ENCODE results near the gene PRMT3. TPM values are rescaled to one million over a fixed set of nuclear protein-coding genes. Genes with fewer than 3 reads are reported as not detected.
"Not testable (repeated sequence)": the region's sequence is repeated elsewhere in the genome, so short reads cannot be mapped to it uniquely, and the experiment has no call there.

The PRMT3 gene
- total and polyA plus RNA-seq, 4 donors = 5.3 to 14.2 (median 7.6) TPM

- 86 to 93% methylated on average over 3 of the region's 3 CpGs for whole genome bisulfite sequencing, 2 donors
Observed at GRCh38 chr11:20457934-20458680, 70.6 kb downstream of the PRMT3 start.

GRCh38 chr11:20458905-20459632 is 71.6 kb downstream of the PRMT3 start:
- no peaks in the 10 kb centered on the region for H3K9me3 ChIP-seq (ENCODE audit: control insufficient read depth, low read length)
- H3K27ac ChIP-seq (ENCODE audit: low read depth in 1 of 2, low read length in 2 of 2) = no peak overlapping the region
- no peaks in the 10 kb centered on the region for H3K27me3 ChIP-seq (ENCODE audit: control insufficient read depth in 1 of 2, insufficient read depth in 2 of 2, low read length in 1 of 2)
- WGBS, 2 donors = 79 to 87% methylated on average over 1 of the region's 1 CpG
- peaks cover 0 to 3% of the 10 kb centered on the region in 2 donors for H3K4me1 ChIP-seq (ENCODE audit: control insufficient read depth in 1 of 2, insufficient read depth in 2 of 2, low read length in 2 of 2)
- no peak for DNase-seq
- H3K4me3 ChIP-seq (ENCODE audit: low read length in 2 of 2) = no peak overlapping the region
- ATAC-seq (ENCODE audit: low FRiP score) = no peak
- no peaks in the 10 kb centered on the region for H3K36me3 ChIP-seq (ENCODE audit: control insufficient read depth in 1 of 2, insufficient read depth in 2 of 2, low read length in 1 of 2)
- intact Hi-C loops (cut with DNase I) = no loop called here

More at GRCh38 chr11:20457934-20458680, 70.6 kb downstream of the PRMT3 start:
- Histone ChIP-seq H3K27me3 (ENCODE audit: control insufficient read depth in 1 of 2, insufficient read depth in 2 of 2, low read length in 1 of 2) (no peaks in the 10 kb centered on the region), H3K27ac (ENCODE audit: low read depth in 1 of 2, low read length in 2 of 2) (no peak overlapping the region), H3K4me1 (ENCODE audit: control insufficient read depth in 1 of 2, insufficient read depth in 2 of 2, low read length in 2 of 2) (peaks cover 0 to 3% of the 10 kb centered on the region in 2 donors), H3K36me3 (ENCODE audit: control insufficient read depth in 1 of 2, insufficient read depth in 2 of 2, low read length in 1 of 2) (no peaks in the 10 kb centered on the region), H3K9me3 (ENCODE audit: control insufficient read depth, low read length) (no peaks in the 10 kb centered on the region), H3K4me3 (ENCODE audit: low read length in 2 of 2) (no peak overlapping the region)
- ATAC-seq (ENCODE audit: low FRiP score) (no peak), DNase-seq (no peak)
- intact Hi-C loops (cut with DNase I) = no loop called here

- 15 to 24% methylated on average over 5 of the region's 5 CpGs for WGBS, 2 donors
- intact Hi-C loops (cut with DNase I) = no loop called here
- DNase-seq = no peak
- Histone ChIP-seq H3K4me1 (ENCODE audit: control insufficient read depth in 1 of 2, insufficient read depth in 2 of 2, low read length in 2 of 2) (peaks cover 0 to 3% of the 10 kb centered on the region in 2 donors), H3K9me3 (ENCODE audit: control insufficient read depth, low read length) (no peaks in the 10 kb centered on the region), H3K36me3 (ENCODE audit: control insufficient read depth in 1 of 2, insufficient read depth in 2 of 2, low read length in 1 of 2) (no peaks in the 10 kb centered on the region), H3K27me3 (ENCODE audit: control insufficient read depth in 1 of 2, insufficient read depth in 2 of 2, low read length in 1 of 2) (no peaks in the 10 kb centered on the region), H3K27ac (ENCODE audit: low read depth in 1 of 2, low read length in 2 of 2) (no peak overlapping the region), H3K4me3 (ENCODE audit: low read length in 2 of 2) (no peak overlapping the region)
- no peak for ATAC-seq (ENCODE audit: low FRiP score)
Observed at GRCh38 chr11:20459865-20460264, 72.3 kb downstream of the PRMT3 start.

GRCh38 chr11:20464518-20464917 is 77.0 kb downstream of the PRMT3 start:
- Histone ChIP-seq H3K27ac (ENCODE audit: low read depth in 1 of 2, low read length in 2 of 2) (no peak overlapping the region), H3K9me3 (ENCODE audit: control insufficient read depth, low read length) (no peaks in the 10 kb centered on the region), H3K4me1 (ENCODE audit: control insufficient read depth in 1 of 2, insufficient read depth in 2 of 2, low read length in 2 of 2) (peaks cover 0 to 3% of the 10 kb centered on the region in 2 donors), H3K27me3 (ENCODE audit: control insufficient read depth in 1 of 2, insufficient read depth in 2 of 2, low read length in 1 of 2) (no peaks in the 10 kb centered on the region), H3K36me3 (ENCODE audit: control insufficient read depth in 1 of 2, insufficient read depth in 2 of 2, low read length in 1 of 2) (no peaks in the 10 kb centered on the region), H3K4me3 (ENCODE audit: low read length in 2 of 2) (no peak overlapping the region)
- intact Hi-C loops (cut with DNase I) = no loop called here
- ATAC-seq (ENCODE audit: low FRiP score) (no peak), DNase-seq (no peak)
- 82 to 93% methylated on average over 2 of the region's 2 CpGs for WGBS, 2 donors

GRCh38 chr11:20467487-20468185 is 80.1 kb downstream of the PRMT3 start:
- Histone ChIP-seq H3K4me3 (ENCODE audit: low read length in 2 of 2) (no peak overlapping the region), H3K4me1 (ENCODE audit: control insufficient read depth in 1 of 2, insufficient read depth in 2 of 2, low read length in 2 of 2) (no peaks in the 10 kb centered on the region), H3K27me3 (ENCODE audit: control insufficient read depth in 1 of 2, insufficient read depth in 2 of 2, low read length in 1 of 2) (no peaks in the 10 kb centered on the region), H3K27ac (ENCODE audit: low read depth in 1 of 2, low read length in 2 of 2) (no peak overlapping the region), H3K9me3 (ENCODE audit: control insufficient read depth, low read length) (peaks cover 3% of the 10 kb centered on the region), H3K36me3 (ENCODE audit: control insufficient read depth in 1 of 2, insufficient read depth in 2 of 2, low read length in 1 of 2) (no peaks in the 10 kb centered on the region)
- ATAC-seq (ENCODE audit: low FRiP score) (no peak), DNase-seq (no peak)
- WGBS, 2 donors = 74 to 77% methylated on average over 6 of the region's 6 CpGs
- intact Hi-C loops (cut with DNase I) = no loop called here

GRCh38 chr11:20470348-20470747 is 82.8 kb downstream of the PRMT3 start:
- Histone ChIP-seq H3K4me3 (ENCODE audit: low read length in 2 of 2) (no peak overlapping the region), H3K9me3 (ENCODE audit: control insufficient read depth, low read length) (peaks cover 3% of the 10 kb centered on the region), H3K36me3 (ENCODE audit: control insufficient read depth in 1 of 2, insufficient read depth in 2 of 2, low read length in 1 of 2) (no peaks in the 10 kb centered on the region), H3K4me1 (ENCODE audit: control insufficient read depth in 1 of 2, insufficient read depth in 2 of 2, low read length in 2 of 2) (no peaks in the 10 kb centered on the region), H3K27me3 (ENCODE audit: control insufficient read depth in 1 of 2, insufficient read depth in 2 of 2, low read length in 1 of 2) (no peaks in the 10 kb centered on the region), H3K27ac (ENCODE audit: low read depth in 1 of 2, low read length in 2 of 2) (no peak overlapping the region)
- WGBS, 2 donors = 95 to 97% methylated on average over 4 of the region's 4 CpGs
- ATAC-seq (ENCODE audit: low FRiP score) = no peak
- intact Hi-C loops (cut with DNase I) = no loop called here
- no peak for DNase-seq

- H3K36me3 ChIP-seq (ENCODE audit: control insufficient read depth in 1 of 2, insufficient read depth in 2 of 2, low read length in 1 of 2); H3K9me3 ChIP-seq (ENCODE audit: control insufficient read depth, low read length); DNase-seq; H3K27me3 ChIP-seq (ENCODE audit: control insufficient read depth in 1 of 2, insufficient read depth in 2 of 2, low read length in 1 of 2); H3K4me3 ChIP-seq (ENCODE audit: low read length in 2 of 2); H3K4me1 ChIP-seq (ENCODE audit: control insufficient read depth in 1 of 2, insufficient read depth in 2 of 2, low read length in 2 of 2); intact Hi-C loops (cut with DNase I); ATAC-seq (ENCODE audit: low FRiP score); H3K27ac ChIP-seq (ENCODE audit: low read depth in 1 of 2, low read length in 2 of 2): not testable (repeated sequence)
Observed at GRCh38 chr11:20471929-20472328, 84.4 kb downstream of the PRMT3 start.

- Histone ChIP-seq H3K9me3 (ENCODE audit: control insufficient read depth, low read length) (peaks cover 3% of the 10 kb centered on the region), H3K36me3 (ENCODE audit: control insufficient read depth in 1 of 2, insufficient read depth in 2 of 2, low read length in 1 of 2) (no peaks in the 10 kb centered on the region), H3K4me1 (ENCODE audit: control insufficient read depth in 1 of 2, insufficient read depth in 2 of 2, low read length in 2 of 2) (no peaks in the 10 kb centered on the region), H3K4me3 (ENCODE audit: low read length in 2 of 2) (no peak overlapping the region), H3K27me3 (ENCODE audit: control insufficient read depth in 1 of 2, insufficient read depth in 2 of 2, low read length in 1 of 2) (no peaks in the 10 kb centered on the region), H3K27ac (ENCODE audit: low read depth in 1 of 2, low read length in 2 of 2) (no peak overlapping the region)
- ATAC-seq (ENCODE audit: low FRiP score) (no peak), DNase-seq (no peak)
- intact Hi-C loops (cut with DNase I) = no loop called here
- 82 to 83% methylated on average over 7 of the region's 7 CpGs for WGBS, 2 donors
Observed at GRCh38 chr11:20474176-20474881, 86.8 kb downstream of the PRMT3 start.

Measured in aorta (tissue), 5 donors.